Activated naive CD8-positive, alpha-beta T cell (primary cell): ENCODE data around the gene WHRN.

Experiments used
- H3K27ac Mint-ChIP-seq: one replicate; pipeline ENCODE4 v1.8.0; 2021; ENCODE audit warnings: mixed read lengths
- H3K27me3 Mint-ChIP-seq: one replicate; pipeline ENCODE4 v1.8.0; 2021; ENCODE audit warnings: mixed read lengths
- H3K36me3 Mint-ChIP-seq: one replicate; pipeline ENCODE4 v1.8.0; 2021; ENCODE audit warnings: mixed read lengths
- H3K4me1 Mint-ChIP-seq: one replicate; pipeline ENCODE4 v1.8.0; 2021; ENCODE audit warnings: low read depth, mixed read lengths
- H3K4me3 Mint-ChIP-seq: one replicate; pipeline ENCODE4 v1.8.0; 2021; ENCODE audit warnings: mild to moderate bottlenecking, mixed read lengths
- H3K9me3 Mint-ChIP-seq: one replicate; pipeline ENCODE4 v1.8.0; 2021; ENCODE audit warnings: low read depth, mixed read lengths

The WHRN gene

DNA sequence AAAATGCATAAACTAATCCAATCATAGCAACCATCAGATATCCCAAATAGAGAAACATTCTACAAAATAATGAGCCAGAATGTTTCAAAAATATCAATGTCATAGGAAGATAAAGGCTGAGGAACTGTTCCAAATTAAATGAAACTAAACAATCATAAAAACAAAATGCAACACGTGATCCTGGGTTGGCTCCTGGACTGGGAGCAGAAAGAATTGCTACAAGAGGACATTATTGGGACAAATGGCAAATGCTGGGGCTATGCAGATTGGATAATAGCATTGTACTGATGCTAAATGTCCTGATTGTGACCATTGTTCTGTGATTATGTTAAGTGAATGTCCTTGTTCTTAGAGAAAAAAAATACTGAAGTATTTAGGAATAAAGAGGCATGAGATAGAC is 63.3 kb downstream of the WHRN start:
- Mint-ChIP-seq H3K4me3 (no peak overlapping the region), H3K9me3 (no peaks in the 10 kb centered on the region), H3K27me3 (no peaks in the 10 kb centered on the region), H3K36me3 (peaks cover 4% of the 10 kb centered on the region), H3K4me1 (no peaks in the 10 kb centered on the region), H3K27ac (no peak overlapping the region)

DNA sequence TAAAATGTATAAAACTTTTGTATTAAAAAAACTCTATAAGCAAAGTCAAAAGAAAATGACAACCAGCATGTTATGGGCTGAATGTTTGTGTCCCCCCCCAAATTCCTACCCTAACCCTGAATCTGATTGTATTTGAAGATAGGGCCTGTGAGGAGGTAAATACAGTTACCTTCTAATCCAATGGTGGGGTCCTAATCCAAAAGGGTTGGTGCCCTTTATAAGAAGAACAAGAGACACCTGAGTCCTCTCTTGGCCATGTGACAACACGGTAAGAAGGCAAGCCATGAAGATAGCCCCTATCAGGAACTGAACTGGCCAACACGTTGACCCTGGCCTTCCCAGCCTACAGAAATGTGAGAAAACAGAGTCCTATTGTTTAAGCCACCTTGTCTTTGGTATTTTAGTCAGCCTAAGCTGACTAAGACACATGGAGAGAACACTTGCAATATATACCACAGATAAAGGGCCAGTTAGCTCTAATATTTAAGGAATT is 67.8 kb downstream of the WHRN start:
- H3K36me3 Mint-ChIP-seq, result no peaks in the 10 kb centered on the region
- no peak overlapping the region for H3K27ac Mint-ChIP-seq
- peaks cover 3% of the 10 kb centered on the region for H3K4me1 Mint-ChIP-seq
- H3K27me3 Mint-ChIP-seq, result no peaks in the 10 kb centered on the region
- H3K4me3 Mint-ChIP-seq, result no peak overlapping the region
- no peaks in the 10 kb centered on the region for H3K9me3 Mint-ChIP-seq

DNA sequence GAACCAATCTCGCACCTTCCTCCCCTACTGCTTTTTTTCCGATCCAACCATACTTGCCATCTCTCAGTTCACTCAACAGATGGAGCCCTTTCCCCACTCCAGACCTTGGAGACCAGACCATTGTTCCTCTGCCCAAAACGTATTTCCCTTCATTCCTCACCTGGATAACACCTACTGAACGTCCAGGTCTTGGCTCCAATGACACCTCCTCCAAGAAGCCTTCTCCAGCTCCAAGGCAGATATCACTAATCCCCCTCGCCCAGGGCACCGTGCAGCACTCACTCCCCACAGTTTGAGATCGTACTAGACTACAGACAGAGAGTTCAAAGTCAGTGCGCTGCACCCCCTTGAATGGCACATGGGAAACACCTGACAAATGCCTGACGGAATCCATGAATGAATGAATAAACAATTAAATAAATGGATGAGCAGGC is 70.4 kb downstream of the WHRN start:
- Mint-ChIP-seq H3K4me1 (peaks cover 3% of the 10 kb centered on the region), H3K36me3 (no peaks in the 10 kb centered on the region), H3K4me3 (no peak overlapping the region)

DNA sequence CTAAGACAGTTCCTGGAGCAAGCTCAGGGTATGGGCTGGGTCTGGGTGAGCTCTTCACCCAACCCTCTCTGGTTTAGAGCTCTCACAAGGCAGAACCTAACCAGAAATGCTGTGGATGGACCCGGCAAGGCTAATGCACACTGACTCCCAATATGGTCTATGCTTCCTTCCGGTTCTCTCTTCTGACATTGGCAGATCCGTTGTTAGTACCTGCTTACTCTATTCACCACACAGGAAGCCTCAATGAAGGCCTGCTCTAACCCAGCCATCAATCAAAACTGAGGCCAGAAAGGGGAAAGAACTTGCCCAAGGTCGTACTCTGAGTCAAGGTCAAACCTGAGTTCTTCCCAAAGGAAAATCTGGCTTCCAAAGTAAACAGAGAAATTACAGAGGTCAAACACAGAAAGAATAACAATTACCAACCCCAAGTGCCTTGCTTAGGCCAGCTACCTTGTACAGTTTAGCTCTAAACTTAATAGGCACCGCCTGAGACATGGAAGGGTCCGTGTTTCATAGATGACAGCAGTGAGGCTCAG is 71.5 kb downstream of the WHRN start:
- H3K4me3 Mint-ChIP-seq, result no peak overlapping the region
- no peaks in the 10 kb centered on the region for H3K9me3 Mint-ChIP-seq
- no peaks in the 10 kb centered on the region for H3K27me3 Mint-ChIP-seq
- peaks cover 3% of the 10 kb centered on the region for H3K4me1 Mint-ChIP-seq
- peak overlapping the region; percentile 52 for H3K27ac Mint-ChIP-seq
- no peaks in the 10 kb centered on the region for H3K36me3 Mint-ChIP-seq

More for the DNA sequence above, 70.4 kb downstream of the WHRN start:
- no peaks in the 10 kb centered on the region for H3K9me3 Mint-ChIP-seq
- H3K27me3 Mint-ChIP-seq, result no peaks in the 10 kb centered on the region
- H3K27ac Mint-ChIP-seq, result no peak overlapping the region

DNA sequence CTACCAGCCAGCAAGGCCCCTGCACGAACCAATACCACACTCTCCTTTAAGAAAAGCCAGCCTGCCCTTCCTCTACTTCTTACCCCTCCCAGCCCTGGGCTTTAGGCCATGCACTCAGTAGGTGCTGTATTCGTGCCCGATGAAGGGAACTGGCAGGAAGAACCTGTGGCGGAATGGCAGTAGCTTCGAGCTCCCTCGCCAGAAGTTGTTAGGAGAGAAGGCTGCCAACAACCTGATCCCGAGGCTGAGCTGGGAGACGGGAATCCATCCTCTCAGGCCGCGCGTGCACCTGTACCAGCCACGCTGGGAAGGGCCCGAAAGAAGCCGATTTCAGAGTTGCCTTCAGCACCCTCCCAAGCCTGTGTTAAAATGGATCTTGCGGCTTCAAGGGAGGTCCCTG is 72.2 kb downstream of the WHRN start:
- H3K27me3 Mint-ChIP-seq, result no peaks in the 10 kb centered on the region
- H3K9me3 Mint-ChIP-seq, result no peaks in the 10 kb centered on the region
- no peaks in the 10 kb centered on the region for H3K36me3 Mint-ChIP-seq
- H3K4me3 Mint-ChIP-seq, result no peak overlapping the region
- H3K4me1 Mint-ChIP-seq, result peaks cover 3% of the 10 kb centered on the region
- no peak overlapping the region for H3K27ac Mint-ChIP-seq

DNA sequence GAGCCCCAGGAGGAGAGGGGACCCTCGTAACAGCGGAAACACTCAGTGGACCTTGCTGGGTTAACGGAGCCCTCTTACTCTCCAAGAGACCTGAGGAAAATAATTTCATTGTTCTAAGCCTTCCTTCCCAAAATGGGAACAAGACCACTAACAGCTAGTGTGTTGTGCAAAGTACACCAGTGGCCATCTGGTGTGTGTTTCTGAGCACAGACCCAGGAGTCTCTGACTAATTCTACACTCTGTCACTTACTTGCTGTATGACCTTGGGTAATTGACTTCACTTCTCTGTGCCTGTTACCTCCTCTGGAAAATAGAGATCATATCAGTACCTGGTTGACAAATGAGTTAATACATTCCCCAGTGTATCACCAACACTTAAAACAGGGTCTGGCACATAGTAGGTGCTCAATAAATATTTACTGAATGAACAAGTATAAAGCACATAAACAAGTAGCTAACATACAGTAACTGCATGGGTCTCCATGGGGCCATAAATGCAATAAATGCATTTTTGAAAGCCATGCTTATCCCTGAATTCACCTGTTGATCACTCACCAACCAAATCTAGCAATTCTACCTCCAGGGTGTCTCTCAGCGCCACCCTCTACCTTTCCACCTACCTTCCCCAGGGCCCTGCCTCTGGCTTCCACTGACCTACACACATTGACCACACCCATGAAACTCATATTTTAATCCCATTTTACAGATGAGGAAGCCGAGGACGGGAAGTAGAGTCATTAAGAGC is 72.8 kb downstream of the WHRN start:
- peaks cover 3% of the 10 kb centered on the region for H3K4me1 Mint-ChIP-seq
- H3K4me3 Mint-ChIP-seq, result no peak overlapping the region
- H3K27ac Mint-ChIP-seq, result no peak overlapping the region
- no peaks in the 10 kb centered on the region for H3K9me3 Mint-ChIP-seq
- H3K36me3 Mint-ChIP-seq, result no peaks in the 10 kb centered on the region
- no peaks in the 10 kb centered on the region for H3K27me3 Mint-ChIP-seq

DNA sequence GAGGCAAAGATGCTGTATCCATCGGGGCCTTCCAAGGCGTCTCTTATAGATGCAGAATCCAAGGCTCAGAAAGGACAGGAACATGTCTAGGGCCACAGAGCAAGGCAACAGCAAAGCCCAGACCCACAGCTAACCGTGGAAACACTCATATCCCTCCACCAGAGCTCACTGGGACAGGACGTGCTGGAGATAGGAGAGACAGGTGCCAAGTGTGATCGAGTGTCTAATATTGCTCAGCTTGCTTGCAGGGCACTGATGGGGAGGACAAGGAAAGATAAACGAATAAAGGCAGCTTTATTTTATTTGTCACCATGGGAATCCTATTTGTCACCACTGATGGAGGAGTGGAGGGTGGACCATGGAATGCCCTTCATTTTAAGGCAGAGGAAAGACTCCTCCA is 73.5 kb downstream of the WHRN start:
- no peak overlapping the region for H3K4me3 Mint-ChIP-seq
- H3K9me3 Mint-ChIP-seq, result no peaks in the 10 kb centered on the region
- H3K27me3 Mint-ChIP-seq, result no peaks in the 10 kb centered on the region
- H3K4me1 Mint-ChIP-seq, result peaks cover 3% of the 10 kb centered on the region
- no peaks in the 10 kb centered on the region for H3K36me3 Mint-ChIP-seq
- H3K27ac Mint-ChIP-seq, result no peak overlapping the region

DNA sequence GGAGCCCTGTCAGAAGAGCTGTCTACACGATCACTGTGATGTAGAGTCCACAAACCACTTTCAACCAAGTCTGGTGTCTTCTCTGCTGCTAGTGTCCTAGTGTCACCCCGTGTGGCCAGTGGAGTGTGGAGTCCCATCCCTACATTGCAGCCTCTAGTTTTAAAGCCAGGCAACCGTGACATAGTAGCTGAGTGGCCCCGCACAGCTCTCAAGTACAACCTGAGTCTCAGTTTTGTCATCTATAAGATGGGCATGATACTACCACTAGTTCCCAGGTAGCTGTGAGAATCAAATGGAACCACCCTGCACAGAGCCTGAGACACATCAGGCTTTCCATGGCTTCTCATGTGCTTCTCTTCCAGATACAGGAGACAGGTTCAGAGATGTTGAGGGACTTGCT is 74.3 kb downstream of the WHRN start:
- H3K27me3 Mint-ChIP-seq, result no peaks in the 10 kb centered on the region
- H3K4me3 Mint-ChIP-seq, result no peak overlapping the region
- H3K9me3 Mint-ChIP-seq, result no peaks in the 10 kb centered on the region
- H3K27ac Mint-ChIP-seq, result no peak overlapping the region
- no peaks in the 10 kb centered on the region for H3K36me3 Mint-ChIP-seq
- peaks cover 3% of the 10 kb centered on the region for H3K4me1 Mint-ChIP-seq

DNA sequence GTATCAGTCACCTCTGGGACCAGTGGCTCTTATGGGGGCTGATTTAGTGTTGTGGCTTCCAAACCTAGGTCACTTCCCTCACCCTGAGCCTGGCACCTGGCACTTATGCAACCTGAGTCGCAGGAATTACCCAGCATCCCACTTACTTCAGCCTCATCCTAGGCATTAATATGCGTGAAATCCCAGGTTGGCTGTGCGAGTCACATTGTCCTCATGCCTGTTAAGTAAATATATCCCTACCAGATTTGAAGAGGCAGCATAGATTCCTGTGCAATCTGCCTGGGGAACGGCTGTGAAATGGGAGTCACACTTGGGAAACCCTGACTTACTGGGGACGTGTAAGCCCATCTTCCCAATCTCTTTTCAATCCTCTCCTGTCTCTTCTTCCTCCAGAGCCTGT is 74.8 kb downstream of the WHRN start:
- Mint-ChIP-seq H3K36me3 (no peaks in the 10 kb centered on the region), H3K9me3 (no peaks in the 10 kb centered on the region), H3K4me3 (no peak overlapping the region), H3K4me1 (peaks cover 3% of the 10 kb centered on the region), H3K27ac (no peak overlapping the region), H3K27me3 (no peaks in the 10 kb centered on the region)

DNA sequence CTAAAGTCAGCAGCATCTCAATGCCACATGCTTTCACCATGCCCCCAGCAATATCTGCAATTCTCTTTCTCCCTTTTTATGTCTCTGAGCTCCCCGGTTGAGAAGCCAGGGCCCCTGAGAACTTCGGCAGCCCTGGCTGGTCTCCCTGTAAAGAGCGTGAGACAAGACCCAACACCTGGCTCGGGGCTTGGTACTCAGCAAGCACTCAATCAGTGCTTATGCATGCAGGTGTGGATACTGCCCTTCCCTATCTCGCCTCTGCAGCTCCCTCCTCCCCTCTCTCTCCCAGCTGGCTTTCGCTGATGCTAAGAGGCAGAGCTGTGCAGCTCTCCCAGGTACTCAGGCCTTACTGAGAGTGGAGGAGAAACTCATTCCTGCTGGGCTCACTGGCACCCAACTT is 75.8 kb downstream of the WHRN start:
- Mint-ChIP-seq H3K9me3 (no peaks in the 10 kb centered on the region), H3K36me3 (no peaks in the 10 kb centered on the region), H3K4me3 (no peak overlapping the region), H3K4me1 (peaks cover 3% of the 10 kb centered on the region), H3K27ac (no peak overlapping the region), H3K27me3 (no peaks in the 10 kb centered on the region)

DNA sequence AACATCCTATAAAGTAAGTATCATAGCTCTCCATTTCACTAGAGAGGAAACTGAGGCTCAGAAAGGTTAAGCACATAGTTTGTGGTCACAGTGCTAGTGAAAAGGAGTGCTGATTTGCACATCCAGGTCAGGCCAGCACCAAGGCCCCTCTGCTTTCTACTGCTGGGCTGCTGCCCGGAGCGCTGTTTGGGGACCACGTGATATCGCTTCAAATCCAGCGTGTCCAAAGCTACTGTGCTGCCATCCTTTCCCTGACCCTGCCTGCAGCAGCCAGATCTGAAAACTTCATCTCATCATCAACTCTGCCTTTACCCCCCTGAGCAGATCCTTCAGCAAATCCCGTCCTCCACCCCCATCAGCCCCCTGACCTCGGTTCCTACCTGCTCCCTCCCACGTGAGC is 76.8 kb downstream of the WHRN start:
- no peaks in the 10 kb centered on the region for H3K9me3 Mint-ChIP-seq
- H3K4me3 Mint-ChIP-seq, result no peak overlapping the region
- no peak overlapping the region for H3K27ac Mint-ChIP-seq
- no peaks in the 10 kb centered on the region for H3K4me1 Mint-ChIP-seq
- no peaks in the 10 kb centered on the region for H3K36me3 Mint-ChIP-seq
- no peaks in the 10 kb centered on the region for H3K27me3 Mint-ChIP-seq

DNA sequence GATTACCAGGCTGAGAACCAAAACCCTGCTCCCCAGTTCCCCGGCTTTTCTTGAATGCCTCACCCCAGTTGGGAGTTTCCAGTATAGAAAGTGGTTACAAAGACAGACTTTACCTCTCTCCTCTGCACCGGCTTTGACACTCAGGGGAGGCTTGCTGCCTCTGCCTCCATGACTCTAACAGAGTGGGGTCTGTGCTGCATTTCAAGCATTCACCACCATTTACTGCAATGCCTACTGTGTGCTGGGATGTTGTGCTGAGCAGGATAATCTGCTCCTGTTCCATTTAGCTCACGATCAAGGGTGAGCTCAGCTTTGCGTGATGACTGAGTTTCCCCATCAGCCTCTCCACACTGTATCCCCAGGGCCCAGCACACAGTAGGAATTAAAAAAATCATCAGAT is 77.6 kb downstream of the WHRN start:
- Mint-ChIP-seq H3K9me3 (no peaks in the 10 kb centered on the region), H3K36me3 (no peaks in the 10 kb centered on the region), H3K4me1 (no peaks in the 10 kb centered on the region), H3K4me3 (no peak overlapping the region), H3K27ac (no peak overlapping the region), H3K27me3 (no peaks in the 10 kb centered on the region)

DNA sequence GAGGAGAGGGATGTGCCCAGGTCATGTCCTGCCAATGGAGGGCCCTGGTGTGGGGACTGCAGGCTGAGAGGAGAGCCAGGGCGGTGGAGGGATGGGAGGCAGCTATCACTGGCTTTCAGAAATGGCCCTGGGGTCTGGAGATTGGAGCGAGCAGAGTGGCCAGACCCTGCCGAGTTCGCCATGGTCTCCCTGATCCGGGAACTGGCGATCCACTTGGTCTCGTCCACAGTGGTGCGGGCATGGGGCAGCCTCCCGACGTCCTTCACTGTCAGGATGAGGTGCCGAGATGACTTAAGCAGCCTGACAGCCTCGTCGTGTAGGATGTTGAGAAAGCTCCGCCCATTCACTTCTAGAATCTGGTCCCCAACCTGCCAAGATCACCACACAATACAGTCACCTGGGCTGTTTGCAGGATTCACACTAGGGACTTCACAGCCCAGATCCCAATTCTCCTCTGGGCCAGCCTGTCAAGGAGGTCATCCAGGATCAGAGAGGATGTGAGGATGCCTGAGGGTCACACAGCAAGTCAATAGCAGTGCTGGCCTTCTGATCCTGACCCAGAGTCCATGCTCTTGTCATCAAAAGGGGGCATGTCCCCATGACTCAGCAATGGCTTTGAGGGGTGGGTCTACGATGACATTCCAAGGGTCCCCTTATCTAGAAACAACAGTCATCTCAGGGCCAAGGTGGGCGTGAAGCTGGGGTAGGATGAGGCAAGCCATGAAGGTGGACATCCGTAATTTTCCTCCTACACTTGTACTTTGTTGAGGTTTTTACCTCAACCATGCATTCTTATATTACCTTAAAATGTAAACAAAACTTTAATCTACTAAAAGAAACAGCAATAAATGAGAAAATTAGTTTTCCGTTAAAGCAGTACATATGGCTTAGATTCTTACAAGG is 79.0 kb downstream of the WHRN start:
- Mint-ChIP-seq H3K27ac (no peak overlapping the region), H3K27me3 (no peaks in the 10 kb centered on the region), H3K9me3 (no peaks in the 10 kb centered on the region), H3K4me3 (no peak overlapping the region), H3K4me1 (no peaks in the 10 kb centered on the region), H3K36me3 (no peaks in the 10 kb centered on the region)

DNA sequence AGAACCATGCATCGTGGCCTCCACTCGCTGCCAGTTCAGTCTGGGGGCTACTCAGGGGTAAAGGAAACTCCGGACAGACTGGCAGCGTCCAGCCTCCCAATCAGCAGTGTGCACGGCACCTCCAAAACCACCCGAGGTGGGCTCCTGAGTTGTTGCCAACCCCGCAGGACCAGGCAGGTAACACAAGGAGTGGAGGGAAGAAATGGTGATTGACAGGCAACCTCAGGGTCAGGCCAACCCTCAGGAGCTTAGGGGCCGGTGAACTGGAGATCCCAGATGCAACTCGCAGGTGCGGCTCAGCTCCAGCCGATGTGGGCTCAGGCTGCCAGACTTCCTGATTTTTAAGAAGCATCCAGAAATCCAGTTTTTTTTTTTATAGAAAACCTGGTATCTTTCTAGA is 80.1 kb downstream of the WHRN start:
- Mint-ChIP-seq H3K36me3 (no peaks in the 10 kb centered on the region), H3K9me3 (no peaks in the 10 kb centered on the region), H3K27ac (no peak overlapping the region), H3K4me3 (no peak overlapping the region), H3K4me1 (no peaks in the 10 kb centered on the region), H3K27me3 (no peaks in the 10 kb centered on the region)

DNA sequence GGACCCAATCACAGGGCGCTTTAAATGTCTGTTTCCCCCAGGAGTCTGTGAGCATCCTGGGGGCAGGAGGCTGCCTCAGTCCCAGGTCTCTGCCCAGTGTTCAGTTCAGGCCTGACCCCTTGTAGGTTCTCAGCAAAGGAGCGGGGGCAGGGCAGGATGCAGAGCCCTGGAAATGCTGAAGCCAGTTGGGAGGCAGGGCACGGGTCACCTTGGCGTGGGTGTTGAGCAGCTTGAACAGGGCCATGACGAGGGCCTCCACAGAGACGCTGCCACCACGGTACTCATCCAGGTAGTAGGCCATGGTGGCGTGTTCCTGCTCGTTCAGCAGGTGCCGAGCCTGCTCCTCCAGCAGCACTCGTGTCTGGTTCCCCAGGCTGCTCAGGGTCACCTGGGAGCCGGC is 81.1 kb downstream of the WHRN start:
- Mint-ChIP-seq H3K27me3 (no peaks in the 10 kb centered on the region), H3K27ac (no peak overlapping the region), H3K4me1 (no peaks in the 10 kb centered on the region), H3K4me3 (no peak overlapping the region), H3K36me3 (no peaks in the 10 kb centered on the region), H3K9me3 (no peaks in the 10 kb centered on the region)
